Middle frontal gyrus (tissue), 1 donor: ENCODE results near the gene RNF169.

Experiments used
- DNase-seq: peaks from one replicate; pipeline ENCODE4 v3.0.0-alpha.2; 2015; ENCODE audit warnings: low spot score; ENCODE audit errors: extremely low spot score

Gene RNF169, protein sequence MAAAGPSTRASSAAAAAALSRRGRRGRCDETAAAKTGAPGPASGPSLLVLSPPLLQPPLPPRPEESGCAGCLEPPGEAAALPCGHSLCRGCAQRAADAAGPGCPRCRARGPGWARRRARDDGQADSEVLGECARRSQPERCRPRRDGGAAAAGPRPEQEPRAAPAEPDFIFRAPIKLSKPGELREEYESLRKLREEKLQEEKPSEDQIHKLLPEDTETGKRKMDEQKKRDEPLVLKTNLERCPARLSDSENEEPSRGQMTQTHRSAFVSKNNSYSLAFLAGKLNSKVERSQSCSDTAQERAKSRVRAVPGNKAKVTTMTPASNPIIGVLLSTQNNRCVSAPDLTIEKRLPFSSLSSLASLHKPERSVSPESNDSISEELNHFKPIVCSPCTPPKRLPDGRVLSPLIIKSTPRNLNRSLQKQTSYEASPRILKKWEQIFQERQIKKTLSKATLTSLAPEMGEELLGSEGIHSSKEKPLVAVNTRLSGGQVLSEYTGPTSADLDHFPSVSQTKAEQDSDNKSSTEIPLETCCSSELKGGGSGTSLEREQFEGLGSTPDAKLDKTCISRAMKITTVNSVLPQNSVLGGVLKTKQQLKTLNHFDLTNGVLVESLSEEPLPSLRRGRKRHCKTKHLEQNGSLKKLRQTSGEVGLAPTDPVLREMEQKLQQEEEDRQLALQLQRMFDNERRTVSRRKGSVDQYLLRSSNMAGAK

GRCh38 chr11:74748211-74749126 is at the start of gene RNF169:
Gene RNF169 (plus strand): TSS chr11:74748849. CDS start chr11:74748881, 32 bp downstream.
- peak; percentile 96 for DNase-seq

- no peak for DNase-seq
Measured at GRCh38 chr11:74699615-74700396, 48.8 kb upstream of the RNF169 start.

GRCh38 chr11:74701351-74701750 is 47.3 kb upstream of the RNF169 start:
- no peak for DNase-seq

- DNase-seq = peak; percentile 47
Measured at GRCh38 chr11:74702383-74703007, 46.2 kb upstream of the RNF169 start.

DNA sequence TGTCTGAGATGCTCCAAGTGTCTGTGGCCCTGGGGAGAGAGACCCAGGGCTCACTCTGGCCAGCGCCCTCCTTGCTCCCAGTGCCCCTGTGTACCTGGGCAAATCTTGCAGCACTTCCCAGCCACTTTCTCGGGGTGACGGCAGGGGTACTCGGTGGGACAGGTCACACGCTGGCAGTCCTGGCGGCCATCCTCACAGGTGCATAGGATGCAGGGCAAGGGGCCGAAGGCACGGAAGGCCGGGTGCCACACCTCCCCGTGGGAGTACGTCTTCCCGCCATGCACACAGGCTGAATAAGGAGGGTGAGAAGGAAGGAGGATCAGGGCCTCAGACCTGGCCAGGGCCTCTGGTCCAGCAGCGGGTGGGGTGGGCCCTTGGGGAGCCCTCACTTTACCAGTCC is 45.4 kb upstream of the RNF169 start:
- no peak for DNase-seq

DNA sequence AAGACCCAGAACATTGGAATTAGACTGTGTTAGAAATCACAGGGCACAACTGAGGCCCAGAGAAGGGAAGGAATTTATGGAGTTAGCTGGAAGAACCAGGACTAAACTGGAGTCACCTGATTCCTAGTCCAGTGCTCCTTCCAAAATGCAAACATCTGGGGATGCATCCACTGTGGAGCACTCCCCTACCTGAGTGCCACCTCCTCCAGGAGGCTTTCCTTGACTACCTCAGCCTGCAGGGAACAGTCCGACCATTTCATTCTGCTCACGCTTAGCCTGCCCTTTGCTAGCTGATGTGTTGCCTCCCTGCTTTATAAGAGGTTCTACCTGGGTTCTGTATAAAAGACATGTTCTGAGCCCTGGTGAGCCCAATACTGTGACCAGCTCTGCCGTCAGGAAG is 41.5 kb upstream of the RNF169 start:
- no peak for DNase-seq

DNA sequence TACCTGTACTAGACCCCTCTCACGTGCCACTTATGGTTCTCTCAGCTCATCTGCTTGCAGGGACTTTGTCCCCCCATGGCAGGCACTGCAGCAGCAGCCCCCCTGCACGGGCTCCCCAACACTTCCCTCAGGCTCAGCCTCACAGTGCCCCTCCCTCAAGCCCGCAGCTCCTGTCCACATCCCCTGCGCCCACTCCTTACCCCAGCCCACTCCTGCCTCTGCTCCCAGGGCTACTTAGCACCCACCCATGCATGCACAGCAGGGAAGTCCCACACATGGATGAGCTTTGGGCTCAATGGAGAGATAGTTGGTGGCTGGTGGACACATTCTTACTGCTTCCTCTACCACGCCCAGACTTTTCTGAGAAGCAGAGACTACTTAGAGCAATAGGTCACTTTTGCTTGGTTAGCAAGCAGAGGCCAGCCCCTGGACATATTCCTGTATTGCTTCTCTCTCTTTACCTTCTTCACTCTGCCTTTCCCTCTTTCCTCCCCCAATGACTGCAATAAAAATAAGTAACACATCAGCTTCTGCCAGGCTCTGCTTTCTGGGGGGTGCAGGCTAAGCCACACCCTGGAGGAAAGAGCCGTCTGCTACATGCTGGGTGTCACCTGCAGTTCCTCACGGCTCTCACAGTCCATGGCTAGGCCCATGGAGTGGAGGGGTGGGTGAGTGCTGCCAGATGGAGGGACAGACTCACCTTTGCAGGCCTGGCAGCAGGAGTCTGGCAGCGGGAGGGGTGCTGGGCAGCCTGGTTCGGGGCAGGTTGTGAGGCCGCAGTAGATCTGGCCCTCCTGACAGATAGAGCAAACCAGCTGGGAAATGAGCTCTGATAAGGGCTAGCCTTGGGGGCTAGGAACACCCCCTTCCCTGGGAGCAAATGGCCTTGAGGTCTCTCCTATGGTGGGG is 40.8 kb upstream of the RNF169 start:
- no peak for DNase-seq

DNA sequence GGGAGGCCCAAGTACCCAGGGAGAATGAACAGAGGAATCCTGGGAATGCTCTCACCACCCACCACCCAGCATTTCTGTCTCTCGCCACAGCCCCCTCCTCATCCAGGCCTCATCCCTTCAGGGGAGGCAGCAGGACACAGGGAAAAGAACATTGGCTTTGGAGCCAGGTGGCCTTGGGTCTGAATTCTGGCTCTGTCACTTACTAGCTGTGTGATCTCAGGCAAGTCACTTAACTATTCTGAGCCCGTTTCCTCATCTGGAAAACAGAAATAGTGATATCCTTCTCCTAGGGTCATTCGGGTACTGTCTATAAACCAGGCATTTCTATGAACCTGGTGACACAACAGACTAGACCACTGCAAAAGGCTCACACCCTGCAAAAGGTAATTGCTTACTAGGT is 39.5 kb upstream of the RNF169 start:
- DNase-seq = no peak

GRCh38 chr11:74710281-74710938 is 38.2 kb upstream of the RNF169 start:
- DNase-seq = no peak

GRCh38 chr11:74713686-74714085 is 35.0 kb upstream of the RNF169 start:
- DNase-seq = no peak

GRCh38 chr11:74714904-74715303 is 33.7 kb upstream of the RNF169 start:
- no peak for DNase-seq

DNA sequence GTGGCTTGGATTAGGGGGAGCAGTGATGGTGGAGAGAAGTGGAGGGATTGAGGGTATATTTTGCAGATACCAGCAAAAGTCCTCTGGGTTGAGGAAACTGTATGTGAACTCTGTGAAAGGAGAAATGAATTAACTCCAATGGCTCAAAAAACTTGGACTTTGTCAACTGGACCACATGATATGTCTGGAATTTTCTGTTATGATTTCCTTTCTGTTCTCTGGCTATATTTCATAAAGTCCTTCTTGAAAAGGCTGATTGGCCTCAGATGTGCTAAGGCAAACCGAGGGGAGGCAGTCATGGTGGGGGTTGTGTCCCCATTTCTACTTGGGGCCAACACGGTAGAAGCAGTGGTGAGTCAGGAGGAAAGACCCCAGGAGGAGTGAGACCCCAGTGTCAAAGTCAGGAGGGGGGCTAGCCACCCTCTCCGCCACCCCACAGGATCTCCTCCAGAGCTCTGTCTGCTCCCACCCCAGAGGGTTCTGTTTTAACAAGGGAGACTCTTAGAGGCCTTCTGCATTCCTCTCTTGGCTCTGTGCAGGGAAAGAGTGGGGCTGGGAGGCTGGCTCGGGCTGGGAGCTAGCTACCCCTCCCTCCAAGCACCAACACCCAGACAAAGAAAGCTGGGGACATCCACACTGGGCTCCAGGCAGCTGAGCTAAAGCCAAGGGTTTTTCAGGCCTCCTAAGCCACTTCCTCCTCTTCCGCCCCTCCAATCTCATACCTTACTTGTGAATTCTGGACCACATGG is 31.3 kb upstream of the RNF169 start:
- no peak for DNase-seq

DNA sequence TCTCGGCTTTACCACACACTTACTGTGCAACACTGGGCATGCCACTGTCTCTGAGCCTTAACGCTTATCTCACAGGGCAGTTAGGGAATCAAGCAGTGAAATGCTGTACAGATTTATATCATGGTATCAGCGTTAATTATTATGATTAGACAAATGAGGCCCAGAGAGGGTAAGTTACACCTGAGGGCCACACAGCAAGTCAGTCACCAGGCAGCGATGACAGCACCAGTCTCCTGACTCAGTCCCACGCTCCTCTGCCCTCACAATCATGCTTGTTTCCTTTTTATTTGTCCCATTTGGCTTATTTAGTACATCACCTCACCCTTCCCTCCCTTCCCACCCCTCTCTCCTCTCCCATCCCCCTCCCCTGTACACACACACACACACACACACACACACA is 29.6 kb upstream of the RNF169 start:
- DNase-seq = no peak

DNA sequence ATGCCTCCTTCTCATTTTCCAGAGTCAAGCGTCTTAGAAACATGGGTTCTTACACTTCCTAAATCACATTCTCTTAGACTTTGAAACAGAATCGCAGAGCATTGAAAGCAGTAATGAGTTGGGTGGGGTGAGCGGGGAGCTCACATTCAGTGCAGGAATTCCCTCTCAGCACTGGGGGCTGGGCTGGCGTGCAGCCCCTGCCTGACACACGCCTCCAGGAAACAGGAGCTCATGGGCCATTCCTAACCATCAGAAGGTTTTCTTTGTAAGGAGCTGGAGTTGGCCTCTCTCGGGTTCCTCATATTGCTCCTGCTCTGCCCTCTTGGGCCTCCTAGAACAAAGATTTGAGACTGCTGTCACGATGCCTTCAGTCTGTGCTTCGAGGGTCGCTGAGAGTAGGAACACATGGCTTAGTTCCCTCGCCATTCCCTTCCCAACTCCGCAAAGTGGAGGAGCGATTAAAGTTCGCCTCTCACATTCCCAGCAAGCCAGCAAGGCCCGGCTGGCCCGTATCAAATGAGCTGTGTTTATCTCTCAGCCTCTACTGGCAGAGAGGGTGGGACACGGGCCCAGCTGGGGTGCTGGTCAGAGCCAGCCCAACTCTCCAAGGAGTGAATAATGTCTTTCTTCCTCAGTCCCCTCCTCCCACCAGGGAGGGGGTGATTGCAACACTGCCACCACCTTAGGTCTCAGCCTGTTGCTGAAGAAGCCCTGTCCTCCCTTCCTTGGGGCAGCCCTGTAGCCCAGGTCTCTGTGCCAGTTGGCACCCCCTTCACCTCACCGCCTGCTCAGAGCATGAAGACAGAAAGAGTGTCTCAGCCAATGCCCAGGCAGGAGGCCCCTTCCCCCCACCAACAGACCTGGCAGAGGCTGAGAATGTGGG is 27.8 kb upstream of the RNF169 start:
- peak; percentile 33 for DNase-seq

GRCh38 chr11:74721479-74721835 is 27.2 kb upstream of the RNF169 start:
- DNase-seq = no peak

DNA sequence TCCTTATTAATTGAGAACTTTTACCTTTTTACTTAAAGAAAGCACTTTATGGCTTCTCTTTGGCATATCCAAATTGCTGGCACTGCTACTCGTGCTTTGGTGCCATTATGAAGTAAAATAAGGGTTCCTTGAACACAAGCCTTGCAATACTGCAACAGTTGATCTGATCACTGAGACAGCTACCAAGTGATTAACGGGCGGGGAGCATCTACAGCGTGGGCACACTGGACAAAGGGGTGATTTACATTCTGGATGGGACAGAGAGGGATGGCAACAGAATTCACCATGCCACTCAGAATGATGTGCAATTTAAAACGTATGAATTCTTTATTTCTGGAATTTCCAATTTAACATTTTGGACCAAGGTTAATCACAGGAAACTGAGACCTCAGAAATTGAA is 25.1 kb upstream of the RNF169 start:
- no peak for DNase-seq

DNA sequence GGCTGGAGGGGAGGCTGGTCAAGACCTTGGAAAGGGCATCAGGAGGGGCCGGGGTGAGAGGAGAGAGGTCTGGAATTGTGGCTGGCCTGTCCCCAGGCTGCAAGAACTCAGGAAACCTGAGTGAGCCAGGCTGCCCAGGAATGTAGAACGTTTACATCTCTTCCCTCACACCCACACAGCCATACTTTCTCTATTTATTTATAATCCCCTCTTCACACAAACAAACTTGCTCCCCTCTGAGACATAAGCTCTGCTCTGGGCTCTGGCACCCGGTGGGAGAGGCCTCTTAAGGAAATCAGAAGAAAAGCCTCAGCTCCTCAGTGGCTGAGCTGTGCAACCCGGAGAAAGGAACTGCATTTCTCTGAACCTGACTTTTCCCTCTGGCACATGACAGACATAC is 22.9 kb upstream of the RNF169 start:
- no peak for DNase-seq
